Glutamatergic neuron (in vitro differentiated cells): Measurements from ENCODE around the gene HOXD8. TPM values are rescaled to one million over a fixed set of nuclear protein-coding genes. Genes with fewer than 3 reads are reported as not detected.

Experiments used
- DNase-seq: peaks from one replicate; pipeline ENCODE4 v3.0.0; 2022
- H3K27ac Mint-ChIP-seq: one replicate; pipeline ENCODE4 v1.8.0; 2020; ENCODE audit warnings: mild to moderate bottlenecking, mixed read lengths, inconsistent platforms; ENCODE audit not compliant: unreplicated experiment
- H3K27me3 Mint-ChIP-seq: one replicate; pipeline ENCODE4 v1.8.0; 2020; ENCODE audit warnings: mild to moderate bottlenecking, moderate library complexity, mixed read lengths, inconsistent platforms; ENCODE audit not compliant: unreplicated experiment
- H3K36me3 Mint-ChIP-seq: one replicate; pipeline ENCODE4 v1.8.0; 2020; ENCODE audit warnings: mild to moderate bottlenecking, mixed read lengths, inconsistent platforms; ENCODE audit not compliant: unreplicated experiment
- H3K4me1 Mint-ChIP-seq: one replicate; pipeline ENCODE4 v1.8.0; 2020; ENCODE audit warnings: mild to moderate bottlenecking, low read depth, mixed read lengths, inconsistent platforms; ENCODE audit not compliant: unreplicated experiment
- H3K4me3 Mint-ChIP-seq: one replicate; pipeline ENCODE4 v1.8.0; 2020; ENCODE audit warnings: mild to moderate bottlenecking, mixed read lengths, inconsistent platforms; ENCODE audit not compliant: unreplicated experiment
- H3K9me3 Mint-ChIP-seq: one replicate; pipeline ENCODE4 v1.8.0; 2020; ENCODE audit warnings: mild to moderate bottlenecking, moderate library complexity, mixed read lengths, inconsistent platforms; ENCODE audit not compliant: unreplicated experiment
- CTCF ChIP-seq: fragments of 200-600 bp; sonication (generic); IDR thresholded peaks from one replicate; pipeline ENCODE4 v1.5.0; 2021; ENCODE audit not compliant: partially characterized antibody, unreplicated experiment
- total RNA-seq: library from RNA; stranded (reverse); fragmentation: NEBNext Ultra II Directional; extraction: Animal tissue kit (Norgen Biotek cat#: 25700); gene quantifications from one replicate; pipeline ENCODE4 v1.2.1, GENCODE V29; 2021; ENCODE audit not compliant: unreplicated experiment

HOXD8 gene
- total RNA-seq, 1 donor from 2014 or later, result 0.27 TPM

GRCh38 chr2:176120364-176121189 is 8.9 kb upstream of the HOXD8 start:
- H3K4me1 Mint-ChIP-seq, result peaks cover 3% of the 10 kb centered on the region
- peaks cover 6% of the 10 kb centered on the region for H3K36me3 Mint-ChIP-seq
- peaks cover 51% of the 10 kb centered on the region for H3K27me3 Mint-ChIP-seq
- H3K9me3 Mint-ChIP-seq, result peaks cover 14% of the 10 kb centered on the region
- no peak overlapping the region for H3K27ac Mint-ChIP-seq
- DNase-seq, result no peak
- TF ChIP-seq CTCF, result no peak
- H3K4me3 Mint-ChIP-seq, result no peak overlapping the region

DNA sequence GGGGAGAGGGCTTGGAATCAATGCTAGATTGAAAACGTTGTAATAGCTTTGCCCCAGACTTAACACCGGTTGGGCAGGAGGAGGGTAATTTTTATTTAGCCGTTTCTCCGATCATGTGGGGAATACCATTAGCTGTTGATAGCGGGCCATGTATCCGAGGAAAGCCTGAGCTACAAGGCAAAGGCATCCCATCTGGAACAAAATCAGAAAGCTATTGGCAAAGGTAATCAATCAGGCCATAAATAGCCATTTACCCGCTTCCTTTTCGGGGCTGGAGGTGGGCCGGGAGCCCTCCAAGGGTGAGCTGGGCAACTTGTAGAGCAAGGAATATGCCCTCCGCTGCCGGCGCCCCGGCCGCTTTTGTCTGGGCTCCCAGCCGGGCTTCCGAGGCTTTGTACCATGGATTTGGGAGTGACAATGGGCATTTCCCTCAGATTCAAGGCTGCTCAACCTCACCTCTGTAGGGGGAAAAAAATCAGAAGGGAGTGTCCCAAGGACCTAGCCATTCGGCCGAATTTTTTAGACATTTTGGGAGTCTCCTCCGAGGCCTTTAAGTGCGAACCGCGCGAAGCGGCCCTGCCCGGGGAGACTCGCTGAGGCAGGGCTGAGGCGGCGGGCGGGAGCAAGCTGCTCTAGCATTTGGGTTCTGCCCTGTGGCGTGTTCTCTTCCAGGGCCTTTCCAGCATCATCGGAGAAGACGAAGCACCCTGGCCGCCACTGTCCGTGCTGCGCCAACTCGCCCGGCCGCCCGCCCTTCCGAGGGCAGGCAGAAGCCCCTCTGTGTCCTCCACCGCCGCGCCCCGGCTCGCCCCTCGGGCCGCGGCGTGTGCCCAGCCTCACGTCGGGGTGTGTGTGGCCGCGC is 8.1 kb upstream of the HOXD8 start:
- peaks cover 3% of the 10 kb centered on the region for H3K4me1 Mint-ChIP-seq
- peaks cover 51% of the 10 kb centered on the region for H3K27me3 Mint-ChIP-seq
- no peak overlapping the region for H3K4me3 Mint-ChIP-seq
- H3K36me3 Mint-ChIP-seq, result peaks cover 6% of the 10 kb centered on the region
- H3K27ac Mint-ChIP-seq, result no peak overlapping the region
- TF ChIP-seq CTCF, result no peak
- no peak for DNase-seq
- H3K9me3 Mint-ChIP-seq, result peaks cover 14% of the 10 kb centered on the region

DNA sequence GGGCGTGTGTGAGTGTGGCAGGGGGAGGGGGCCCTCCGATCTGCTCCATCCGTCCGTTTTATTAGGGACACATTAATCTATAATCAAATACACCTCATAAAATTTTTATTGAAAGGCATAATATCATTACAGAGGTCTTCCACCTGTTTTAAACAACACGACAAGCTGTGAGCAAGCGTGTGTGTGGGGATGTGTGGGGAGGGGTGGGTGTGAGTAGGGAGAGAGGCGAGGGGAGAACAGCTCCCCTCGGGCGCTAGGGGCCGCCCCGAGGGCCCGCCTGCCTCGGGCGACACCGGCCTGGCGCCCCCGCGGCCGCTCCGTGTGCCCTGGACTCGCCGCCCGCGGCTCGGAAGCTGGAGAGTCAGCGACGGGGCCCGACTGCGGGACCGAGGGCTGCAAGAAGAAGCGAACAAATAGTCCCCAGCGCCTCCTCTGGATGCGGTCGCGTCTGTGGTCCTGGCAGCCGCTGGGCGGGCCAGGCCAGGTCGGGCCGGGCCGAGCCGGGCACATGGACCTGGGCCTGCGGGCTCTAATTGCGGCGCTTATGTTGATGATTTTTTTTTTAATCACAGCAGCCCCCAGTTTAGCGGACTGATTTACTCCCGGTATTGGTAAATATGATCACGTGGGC is 7.3 kb upstream of the HOXD8 start:
- Mint-ChIP-seq H3K27me3 (peaks cover 43% of the 10 kb centered on the region), H3K4me1 (peaks cover 3% of the 10 kb centered on the region), H3K4me3 (peak overlapping the region; percentile 85), H3K9me3 (peaks cover 14% of the 10 kb centered on the region), H3K36me3 (peaks cover under 1% of the 10 kb centered on the region), H3K27ac (no peak overlapping the region)
- no peak for TF ChIP-seq CTCF
- DNase-seq, result no peak

- Mint-ChIP-seq H3K4me3 (peak within 1 kb of the TSS; percentile 85), H3K27ac (no peak within 1 kb of the TSS), H3K9me3 (peaks cover 15% of the 10 kb centered on the region), H3K36me3 (no peaks in the 10 kb centered on the region), H3K27me3 (peaks cover 43% of the 10 kb centered on the region), H3K4me1 (peaks cover 3% of the 10 kb centered on the region)
- TF ChIP-seq CTCF, result no peak
- peak; percentile 79 for DNase-seq
Measured at GRCh38 chr2:176122683-176123410, 6.7 kb upstream of the HOXD8 start, which contains the start of gene HOXD9. Gene HOXD9 (plus strand): TSS chr2:176122719. CDS start chr2:176122769, 50 bp downstream.
